SK-N-SH (cell line): ENCODE data around the gene CELF5. TPM values are rescaled to one million over a fixed set of nuclear protein-coding genes. Genes with fewer than 3 reads are reported as not detected.

ENCODE experiments used
- CTCF ChIA-PET: fragments of 300-600, 350-600 bp; formaldehyde crosslinking; extraction: SDS; loops from one replicate; lab custom pipeline; 2021; lab: Yijun Ruan, JAX
- POLR2A ChIA-PET: fragments of 350-600 bp; sonication (Branson Sonifier 250); formaldehyde crosslinking; extraction: SDS; loops from one replicate; lab custom pipeline; 2020; ENCODE audit warnings: antibody characterized with exemption, inconsistent platforms; lab: Yijun Ruan, JAX
- DNase-seq: peaks from one replicate; pipeline ENCODE4 v3.0.0; 2012
- H2AFZ ChIP-seq: fragments of 200-600 bp; sonication (generic); 2 replicates; pipeline ENCODE4 v1.8.1; 2016; ENCODE audit warnings: antibody characterized with exemption, mild to moderate bottlenecking, low read depth
- H3F3A ChIP-seq: fragments of 200-600 bp; sonication (generic); replicated peaks from 2 replicates; pipeline ENCODE3; 2016; ENCODE audit warnings: antibody characterized with exemption, mild to moderate bottlenecking; ENCODE audit not compliant: insufficient read depth
- H3K27ac ChIP-seq, 2 experiments: fragments of 200-500 bp in 1 of 2; fragments of 200-600 bp in 1 of 2; sonication (Bioruptor generic) in 1 of 2; sonication (generic), shearing (Covaris generic) in 1 of 2; 2 replicates each; pipeline versions ENCODE4 v1.5.1 to v1.6.1; 2014 to 2016; ENCODE audit warnings: low read depth in 2 of 2, inconsistent platforms in 1 of 2, low read length in 1 of 2, mild to moderate bottlenecking in 1 of 2, mixed read lengths in 1 of 2
- H3K27me3 ChIP-seq: fragments of 200-600 bp; sonication (generic), shearing (Covaris generic); 2 replicates; pipeline ENCODE4 v1.6.1; 2016; ENCODE audit warnings: mixed run types; ENCODE audit not compliant: insufficient read depth
- H3K36me3 ChIP-seq, 2 experiments: fragments of 200-500 bp in 1 of 2; fragments of 200-600 bp in 1 of 2; sonication (Bioruptor generic) in 1 of 2; sonication (generic) in 1 of 2; replicated peaks in 1 of 2; 2 replicates each; pipeline versions ENCODE3 to v1.5.1; 2014 to 2016; ENCODE audit warnings: low read length in 1 of 2, mild to moderate bottlenecking in 1 of 2; ENCODE audit not compliant: insufficient read depth in 2 of 2, control insufficient read depth in 1 of 2
- H3K4me1 ChIP-seq, 2 experiments: fragments of 200-500 bp in 1 of 2; fragments of 200-600 bp in 1 of 2; sonication (Bioruptor generic) in 1 of 2; sonication (generic), shearing (Covaris generic) in 1 of 2; 2 replicates each; pipeline versions ENCODE4 v1.5.1 to v1.6.1; 2014 to 2016; ENCODE audit warnings: low read depth in 1 of 2, low read length in 1 of 2, mixed run types in 1 of 2; ENCODE audit not compliant: insufficient read depth in 2 of 2, control insufficient read depth in 1 of 2
- H3K4me2 ChIP-seq: fragments of 200-600 bp; sonication (generic), shearing (Covaris generic); 2 replicates; pipeline ENCODE4 v1.6.1; 2017; ENCODE audit warnings: mixed run types
- H3K4me3 ChIP-seq, 2 experiments: fragments of 200-500 bp in 1 of 2; fragments of 200-600 bp in 1 of 2; sonication (Bioruptor generic) in 1 of 2; sonication (generic), shearing (Covaris generic) in 1 of 2; 2 replicates each; pipeline versions ENCODE4 v1.5.1 to v1.8.1; 2014 to 2016; ENCODE audit warnings: low read depth in 2 of 2, inconsistent platforms in 1 of 2, low read length in 1 of 2, mild to moderate bottlenecking in 1 of 2, mixed read lengths in 1 of 2, moderate library complexity in 1 of 2
- H3K79me2 ChIP-seq: fragments of 200-600 bp; sonication (generic); 2 replicates; pipeline ENCODE4 v1.8.1; 2017; ENCODE audit warnings: mild to moderate bottlenecking; ENCODE audit not compliant: insufficient read depth
- H3K9ac ChIP-seq: fragments of 200-600 bp; sonication (generic); 2 replicates; pipeline ENCODE4 v1.6.1; 2017; ENCODE audit warnings: mixed run types
- H3K9me2 ChIP-seq: fragments of 200-600 bp; sonication (generic); 2 replicates; pipeline ENCODE4 v1.6.1; 2017; ENCODE audit warnings: mixed run types
- H3K9me3 ChIP-seq: fragments of 200-600 bp; sonication (generic); 2 replicates; pipeline ENCODE4 v1.6.1; 2017; ENCODE audit warnings: mixed run types, mild to moderate bottlenecking, moderate library complexity
- H4K20me1 ChIP-seq: fragments of 200-600 bp; sonication (generic); 2 replicates; pipeline ENCODE4 v1.6.1; 2017; ENCODE audit warnings: mild to moderate bottlenecking, mixed run types; ENCODE audit not compliant: insufficient read depth
- CHD2 ChIP-seq: fragments of 150-350 bp; IDR thresholded peaks from 2 replicates; pipeline ENCODE4 v1.6.1; 2018; ENCODE audit warnings: low read length; ENCODE audit not compliant: partially characterized antibody
- ELF1 ChIP-seq: IDR thresholded peaks from 2 replicates; pipeline ENCODE4 v1.4.0; 2012
- GABPA ChIP-seq: IDR thresholded peaks from 2 replicates; pipeline ENCODE4 v1.4.0; 2012; ENCODE audit warnings: low read depth, mild to moderate bottlenecking
- MAX ChIP-seq: IDR thresholded peaks from 2 replicates; pipeline ENCODE4 v1.4.0; 2012; ENCODE audit warnings: low read depth
- MXI1 ChIP-seq: IDR thresholded peaks from 2 replicates; pipeline ENCODE4 v1.6.1; 2012; ENCODE audit warnings: mild to moderate bottlenecking, low read depth, low read length, improper control_type of control experiment
- NRF1 ChIP-seq: IDR thresholded peaks from 2 replicates; pipeline ENCODE4 v1.6.1; 2012; ENCODE audit warnings: low read depth, mild to moderate bottlenecking, low read length
- RCOR1 ChIP-seq: fragments of 150-350 bp; IDR thresholded peaks from 2 replicates; pipeline ENCODE4 v1.6.1; 2017; ENCODE audit warnings: antibody characterized with exemption, low read length
- REST ChIP-seq: IDR thresholded peaks from 2 replicates; pipeline ENCODE4 v1.6.1; 2012; ENCODE audit warnings: mild to moderate bottlenecking, low read depth, low read length, moderate library complexity
- RFX5 ChIP-seq: IDR thresholded peaks from 2 replicates; pipeline ENCODE4 v1.6.1; 2012; ENCODE audit warnings: mild to moderate bottlenecking, improper control_type of control experiment, low read length
- SIN3A ChIP-seq: IDR thresholded peaks from 2 replicates; pipeline ENCODE4 v1.6.1; 2012; ENCODE audit warnings: low read depth, mild to moderate bottlenecking, low read length, moderate library complexity, borderline replicate concordance
- TAF1 ChIP-seq: IDR thresholded peaks from 2 replicates; pipeline ENCODE4 v1.6.1; 2012; ENCODE audit warnings: low read depth, mild to moderate bottlenecking, low read length, moderate library complexity, borderline replicate concordance
- TCF12 ChIP-seq: IDR thresholded peaks from 2 replicates; pipeline ENCODE4 v1.4.0; 2012
- WGBS: methylation state at CpG from one replicate; pipeline ENCODE4 v1.1.6; 2017; ENCODE audit warnings: low lambda C conversion rate; 5-methylcytosine and 5-hydroxymethylcytosine counted together
- polyA plus RNA-seq, 3 experiments: library from polyadenylated mRNA; depleted of rRNA; stranded (reverse); fragments of >200 nt; gene quantifications; 2 replicates each; pipeline ENCODE4 v1.2.3, GENCODE V29; 2012

The CELF5 gene
- polyA plus RNA-seq, 1 of the 3 experiments (the other 2 are of a cell fraction): 0.33 TPM

GRCh38 chr19:3184847-3185460, 39.5 kb upstream of the CELF5 start:
- peak; percentile 74 for TF ChIP-seq MXI1
- TF ChIP-seq REST: no peak
- ChIA-PET CTCF (interaction anchor here (1.4 to 2.6 kb wide), 3 partner anchors 56 to 234 kb away, joined by 4 to 15 read pairs (median 6); no protein-coding TSS in a partner anchor), POLR2A (no interaction called here)
- Histone ChIP-seq H3K9me3 (no peaks in the 10 kb centered on the region), H3K9me2 (no peaks in the 10 kb centered on the region), H3K4me1 (peaks cover 10 to 19% of the 10 kb centered on the region in 2 experiments; a peak in 2 of 4 replicates), H3K27ac (peak overlapping the region; percentile 76 to 87; a peak in 3 of 4 replicates), H3K36me3 (peaks cover 0 to 8% of the 10 kb centered on the region in 2 experiments), H3K9ac (peak overlapping the region; percentile 92; the same call in 1 of the 2 replicates), H3K79me2 (peaks cover 42% of the 10 kb centered on the region), H3K4me3 (peak overlapping the region; percentile 67 to 91), H4K20me1 (peaks cover 7% of the 10 kb centered on the region; the same call in 1 of the 2 replicates), H3K27me3 (no peaks in the 10 kb centered on the region), H2AFZ (peak overlapping the region; percentile 99), H3F3A (peaks cover 3% of the 10 kb centered on the region), H3K4me2 (peak overlapping the region; percentile 99)
- DNase-seq: peak; percentile 78
- WGBS: 11% methylated on average over 13 of the region's 14 CpGs

- WGBS: 0% methylated on average over 18 of the region's 69 CpGs
- Histone ChIP-seq H2AFZ (peak within 1 kb of the TSS; percentile 99), H3K9ac (peak within 1 kb of the TSS; percentile 92), H3K36me3 (peaks cover 0 to 8% of the 10 kb centered on the region in 2 experiments), H3F3A (peaks cover 3% of the 10 kb centered on the region), H3K4me1 (peaks cover 10 to 19% of the 10 kb centered on the region in 2 experiments; a peak in 2 of 4 replicates), H3K4me3 (peak within 1 kb of the TSS; percentile 67 to 91), H3K79me2 (peaks cover 48% of the 10 kb centered on the region), H3K27ac (peak within 1 kb of the TSS; percentile 76 to 87), H4K20me1 (peaks cover 7% of the 10 kb centered on the region; the same call in 1 of the 2 replicates), H3K9me3 (no peaks in the 10 kb centered on the region), H3K27me3 (no peaks in the 10 kb centered on the region), H3K9me2 (no peaks in the 10 kb centered on the region), H3K4me2 (peak within 1 kb of the TSS; percentile 99)
- DNase-seq: peak; percentile 96
- CTCF ChIA-PET: interaction anchor here (0.8 to 2.6 kb wide), 4 partner anchors 24 to 235 kb away, joined by 3 to 15 read pairs (median 5); no protein-coding TSS in a partner anchor
- TF ChIP-seq TAF1 (peak; percentile 15; the same call in 1 of the 2 replicates), GABPA (peak; percentile 99), MAX (0 out of 2 replicates have a peak, but pooled peaks have one; percentile 44), RFX5 (no peak), RCOR1 (no peak), CHD2 (peak; percentile 83), ELF1 (peak; percentile 91), MXI1 (peak; percentile 71; the same call in 1 of the 2 replicates), NRF1 (no peak), TCF12 (peak; percentile 17; the same call in 1 of the 2 replicates), SIN3A (peak; percentile 28; the same call in 1 of the 2 replicates)
- POLR2A ChIA-PET: no interaction called here
These were observed 38.9 kb upstream of the CELF5 start, which contains the start of gene NCLN for GRCh38 chr19:3185461-3186159. Gene NCLN (plus strand): TSS chr19:3185930. CDS start chr19:3186031, 101 bp downstream.
